ENCODE measurements around the gene CAPNS2.

- no peak for TF ChIP-seq EZH2 (IDR thresholded peaks at IDR 0.05; ENCODE audit: borderline replicate concordance, low read length)
- TF ChIP-seq CTCF (IDR thresholded peaks at IDR 0.05; ENCODE audit: low read length) = no peak
These were observed 23.9 kb upstream of the CAPNS2 start for GRCh38 chr16:55542459-55543082.
